H1 (cell line): ENCODE measurements around the gene SOHLH1. TPM values are rescaled to one million over a fixed set of nuclear protein-coding genes. Genes with fewer than 3 reads are reported as not detected.
A peak's percentile ranks its signal among the peaks of the same experiment; 100 is the strongest.

ENCODE experiments used
- CTCF ChIA-PET: fragments of 300-600 bp; sonication (Branson Sonifier 250); formaldehyde crosslinking; loops from one replicate; lab custom pipeline; 2021; ENCODE audit not compliant: partially characterized antibody; lab: Charles Lee
- POLR2A ChIA-PET: fragments of 300-600 bp; sonication (Branson Sonifier 250); formaldehyde crosslinking; loops from one replicate; lab custom pipeline; 2021; ENCODE audit warnings: inconsistent platforms; ENCODE audit not compliant: partially characterized antibody; lab: Charles Lee
- DNase-seq, 2 experiments: peaks; one replicate each; pipeline versions ENCODE4 v3.0.0 to v3.0.0-alpha.2; 2010 to 2022; ENCODE audit warnings: low spot score in 2 of 2, low read depth in 1 of 2, mixed read lengths in 1 of 2
- FAIRE-seq: peaks from 2 replicates; lab custom pipeline; 2011; peaks lifted over from hg19 to GRCh38; lab: Jason Lieb, UNC
- H2AFZ ChIP-seq: 2 replicates; pipeline ENCODE4 v1.8.1; 2012; ENCODE audit warnings: low read length, inconsistent platforms
- H2AK5ac ChIP-seq: 2 replicates; pipeline ENCODE4 v1.6.1; 2013; ENCODE audit warnings: low read depth, low read length
- H2BK120ac ChIP-seq: replicated peaks from 2 replicates; pipeline ENCODE3; 2013; ENCODE audit warnings: low read depth, low read length, inconsistent platforms
- H2BK12ac ChIP-seq: 2 replicates; pipeline ENCODE4 v1.6.1; 2013; ENCODE audit warnings: low read depth, low read length
- H2BK15ac ChIP-seq: 2 replicates; pipeline ENCODE4 v1.6.1; 2013; ENCODE audit warnings: low read length
- H2BK20ac ChIP-seq: 2 replicates; pipeline ENCODE4 v1.6.1; 2013; ENCODE audit warnings: low read length
- H2BK5ac ChIP-seq: 2 replicates; pipeline ENCODE4 v1.6.1; 2013; ENCODE audit warnings: low read depth, low read length
- H3K14ac ChIP-seq: 2 replicates; pipeline ENCODE4 v1.6.1; 2013; ENCODE audit warnings: inconsistent platforms; ENCODE audit not compliant: insufficient read length
- H3K18ac ChIP-seq: 2 replicates; pipeline ENCODE4 v1.6.1; 2013; ENCODE audit warnings: low read length; ENCODE audit errors: extremely low read depth
- H3K23ac ChIP-seq: 2 replicates; pipeline ENCODE4 v1.6.1; 2013; ENCODE audit warnings: inconsistent platforms; ENCODE audit not compliant: insufficient read length
- H3K23me2 ChIP-seq: 2 replicates; pipeline ENCODE4 v1.6.1; 2013; ENCODE audit warnings: low read depth, low read length
- H3K27ac ChIP-seq: 2 replicates; pipeline ENCODE4 v1.6.1; 2011; ENCODE audit warnings: low read depth, low read length, inconsistent platforms
- H3K27me3 ChIP-seq, 4 experiments: replicated peaks in 1 of 4; 1 replicate in 1 of 4; 2 replicates in 3 of 4; pipeline versions ENCODE4 v1.6.1 to v1.8.1; 2011 to 2013; ENCODE audit warnings: low read length in 3 of 4, mild to moderate bottlenecking in 3 of 4, inconsistent platforms in 2 of 4, mixed read lengths in 2 of 4, moderate library complexity in 1 of 4; ENCODE audit not compliant: control insufficient read depth in 3 of 4, insufficient read depth in 3 of 4; ENCODE audit errors: extremely low read depth in 1 of 4
- H3K36me3 ChIP-seq, 4 experiments: 2 replicates each; pipeline versions ENCODE4 v1.6.1 to v1.8.1; 2011 to 2013; ENCODE audit warnings: mild to moderate bottlenecking in 4 of 4, low read length in 3 of 4, moderate library complexity in 2 of 4, control low read depth in 1 of 4, inconsistent platforms in 1 of 4; ENCODE audit not compliant: insufficient read depth in 4 of 4, control insufficient read depth in 2 of 4
- H3K4ac ChIP-seq: replicated peaks from 2 replicates; pipeline ENCODE3; 2013; ENCODE audit warnings: low read length, low read depth, mixed read lengths, inconsistent platforms; ENCODE audit not compliant: insufficient read length
- H3K4me1 ChIP-seq, 4 experiments: replicated peaks in 1 of 4; 1 replicate in 1 of 4; 2 replicates in 3 of 4; pipeline versions ENCODE4 v1.6.1 to v1.8.1; 2011 to 2013; ENCODE audit warnings: low read length in 3 of 4, inconsistent platforms in 2 of 4, mixed read lengths in 1 of 4; ENCODE audit not compliant: insufficient read depth in 4 of 4, control insufficient read depth in 3 of 4
- H3K4me2 ChIP-seq, 2 experiments: 2 replicates each; pipeline versions ENCODE4 v1.6.1 to v1.8.1; 2011 to 2013; ENCODE audit warnings: low read depth in 2 of 2, low read length in 2 of 2, control low read depth in 1 of 2, inconsistent platforms in 1 of 2, mild to moderate bottlenecking in 1 of 2; ENCODE audit not compliant: insufficient read depth in 1 of 2
- H3K4me3 ChIP-seq, 4 experiments: fragments of 200-600, 300-600 bp in 1 of 4; sonication (generic), shearing (Covaris generic), sonication (Bioruptor Twin) in 1 of 4; 2 replicates each; pipeline versions ENCODE4 v1.5.1 to v1.8.1; 2011 to 2016; ENCODE audit warnings: low read length in 4 of 4, low read depth in 3 of 4, control low read depth in 2 of 4, inconsistent platforms in 2 of 4, mild to moderate bottlenecking in 2 of 4, mixed read lengths in 1 of 4, moderate library complexity in 1 of 4; ENCODE audit not compliant: insufficient read depth in 2 of 4; ENCODE audit errors: extremely low read depth in 1 of 4
- H3K56ac ChIP-seq: replicated peaks from 2 replicates; pipeline ENCODE3; 2013; ENCODE audit warnings: low read depth, mild to moderate bottlenecking, mixed read lengths, low read length, inconsistent platforms; ENCODE audit not compliant: insufficient read length
- H3K79me1 ChIP-seq: 2 replicates; pipeline ENCODE4 v1.6.1; 2013; ENCODE audit warnings: low read depth, low read length, control low read depth
- H3K79me2 ChIP-seq, 2 experiments: 2 replicates each; pipeline versions ENCODE4 v1.6.1 to v1.8.1; 2012 to 2013; ENCODE audit warnings: low read length in 2 of 2, mild to moderate bottlenecking in 2 of 2, inconsistent platforms in 1 of 2; ENCODE audit not compliant: insufficient read depth in 2 of 2, control insufficient read depth in 1 of 2
- H3K9ac ChIP-seq, 4 experiments: replicated peaks in 1 of 4; 1 replicate in 1 of 4; 2 replicates in 3 of 4; pipeline versions ENCODE4 v1.6.1 to v1.8.1; 2011 to 2013; ENCODE audit warnings: low read depth in 3 of 4, low read length in 3 of 4, control low read depth in 2 of 4, mild to moderate bottlenecking in 2 of 4, moderate library complexity in 2 of 4, inconsistent platforms in 1 of 4; ENCODE audit errors: extremely low read depth in 1 of 4
- H3K9me3 ChIP-seq, 2 experiments: 2 replicates each; pipeline versions ENCODE4 v1.6.1 to v1.8.1; 2012 to 2013; ENCODE audit warnings: mild to moderate bottlenecking in 2 of 2, moderate library complexity in 2 of 2, control low read depth in 1 of 2, inconsistent platforms in 1 of 2, low read depth in 1 of 2, low read length in 1 of 2, mixed read lengths in 1 of 2; ENCODE audit not compliant: insufficient read depth in 2 of 2
- H4K20me1 ChIP-seq, 2 experiments: replicated peaks in 1 of 2; 2 replicates each; pipeline versions ENCODE3 to v1.8.1; 2011 to 2013; ENCODE audit warnings: inconsistent platforms in 2 of 2, low read length in 2 of 2, mild to moderate bottlenecking in 1 of 2; ENCODE audit not compliant: insufficient read depth in 2 of 2, control insufficient read depth in 1 of 2
- H4K5ac ChIP-seq: 2 replicates; pipeline ENCODE4 v1.6.1; 2013; ENCODE audit warnings: low read length, low read depth, mixed read lengths, inconsistent platforms; ENCODE audit not compliant: insufficient read length
- H4K8ac ChIP-seq: 2 replicates; pipeline ENCODE4 v1.8.0; 2013; ENCODE audit warnings: mild to moderate bottlenecking, moderate library complexity, low read length, inconsistent platforms; ENCODE audit not compliant: insufficient read depth; ENCODE audit errors: extremely low read depth
- H4K91ac ChIP-seq: replicated peaks from 2 replicates; pipeline ENCODE3; 2013; ENCODE audit warnings: low read length, mixed read lengths, inconsistent platforms; ENCODE audit not compliant: insufficient read length
- CTBP2 ChIP-seq: IDR thresholded peaks from 2 replicates; pipeline ENCODE4 v1.7.0; 2011; ENCODE audit warnings: borderline replicate concordance, mild to moderate bottlenecking, moderate library complexity, mixed read lengths, low read length; ENCODE audit not compliant: insufficient read depth, insufficient read length
- PHF8 ChIP-seq: fragments of 200-600 bp; sonication (generic); conservative IDR thresholded peaks from 2 replicates; pipeline ENCODE4 v1.7.1; 2012; ENCODE audit warnings: low read depth, mild to moderate bottlenecking, inconsistent platforms, low read length, moderate library complexity
- RXRA ChIP-seq: IDR thresholded peaks from 2 replicates; pipeline ENCODE4 v1.6.1; 2011; ENCODE audit warnings: low read depth, mild to moderate bottlenecking, low read length, moderate library complexity; ENCODE audit not compliant: insufficient read depth
- SAP30 ChIP-seq: fragments of 300-600 bp; sonication (generic); IDR thresholded peaks from 2 replicates; pipeline ENCODE4 v1.7.1; 2012; ENCODE audit warnings: low read length, moderate library complexity, mild to moderate bottlenecking, inconsistent platforms; ENCODE audit not compliant: insufficient read depth, insufficient replicate concordance
- SRF ChIP-seq: IDR thresholded peaks from 2 replicates; pipeline ENCODE4 v1.6.1; 2011; ENCODE audit warnings: mild to moderate bottlenecking, low read depth, low read length, moderate library complexity
- WGBS, 2 experiments: shearing (Covaris generic) in 1 of 2; methylation state at CpG; one replicate each; pipeline versions ENCODE4 v1.1.6 to v1.1.7; 2013 to 2015; ENCODE audit warnings: low lambda C conversion rate in 2 of 2, mixed read lengths in 2 of 2, inconsistent platforms in 1 of 2, low coverage in 1 of 2, missing lambda C conversion rate in 1 of 2; ENCODE audit not compliant: insufficient replicate concordance in 2 of 2, insufficient coverage in 1 of 2, insufficient read length in 1 of 2; ENCODE audit errors: extremely low coverage in 1 of 2, missing lambda C conversion rate in 1 of 2; 5-methylcytosine and 5-hydroxymethylcytosine counted together
- polyA plus RNA-seq, 7 experiments: library from polyadenylated mRNA; depleted of rRNA in 3 of 7; stranded (reverse) in 5 of 7; unstranded in 2 of 7; fragments of >200 nt in 5 of 7; fragments of 200-250 nt in 2 of 7; gene quantifications; 1 replicate in 5 of 7; 2 replicates in 1 of 7; 4 replicates in 1 of 7; pipeline versions ENCODE4 v1.2.1 to v1.2.3, GENCODE V29; 2011 to 2013; ENCODE audit warnings: missing spikeins in 2 of 7, mixed read lengths in 2 of 7
- total RNA-seq: library from RNA; stranded (reverse); fragmentation: NEBNext Ultra II Directional; extraction: Animal tissue kit (Norgen Biotek cat#: 25700); gene quantifications from 2 replicates; pipeline ENCODE4 v1.2.1, GENCODE V29; 2021
- TF ChIP-seq, protein P1 (sequence below): IDR thresholded peaks from 2 replicates; pipeline ENCODE4 v1.6.1; 2012; ENCODE audit warnings: low read length, inconsistent platforms
- TF ChIP-seq, protein P2 (sequence below): IDR thresholded peaks from 2 replicates; pipeline ENCODE4 v1.6.1; 2012; ENCODE audit warnings: inconsistent platforms

SOHLH1 gene
- total and polyA plus RNA-seq, 2 of the 8 experiments (the other 6 are each of a cell fraction or from before 2014, with no cell fraction given), result 0.11 TPM; not detected in 1

DNA sequence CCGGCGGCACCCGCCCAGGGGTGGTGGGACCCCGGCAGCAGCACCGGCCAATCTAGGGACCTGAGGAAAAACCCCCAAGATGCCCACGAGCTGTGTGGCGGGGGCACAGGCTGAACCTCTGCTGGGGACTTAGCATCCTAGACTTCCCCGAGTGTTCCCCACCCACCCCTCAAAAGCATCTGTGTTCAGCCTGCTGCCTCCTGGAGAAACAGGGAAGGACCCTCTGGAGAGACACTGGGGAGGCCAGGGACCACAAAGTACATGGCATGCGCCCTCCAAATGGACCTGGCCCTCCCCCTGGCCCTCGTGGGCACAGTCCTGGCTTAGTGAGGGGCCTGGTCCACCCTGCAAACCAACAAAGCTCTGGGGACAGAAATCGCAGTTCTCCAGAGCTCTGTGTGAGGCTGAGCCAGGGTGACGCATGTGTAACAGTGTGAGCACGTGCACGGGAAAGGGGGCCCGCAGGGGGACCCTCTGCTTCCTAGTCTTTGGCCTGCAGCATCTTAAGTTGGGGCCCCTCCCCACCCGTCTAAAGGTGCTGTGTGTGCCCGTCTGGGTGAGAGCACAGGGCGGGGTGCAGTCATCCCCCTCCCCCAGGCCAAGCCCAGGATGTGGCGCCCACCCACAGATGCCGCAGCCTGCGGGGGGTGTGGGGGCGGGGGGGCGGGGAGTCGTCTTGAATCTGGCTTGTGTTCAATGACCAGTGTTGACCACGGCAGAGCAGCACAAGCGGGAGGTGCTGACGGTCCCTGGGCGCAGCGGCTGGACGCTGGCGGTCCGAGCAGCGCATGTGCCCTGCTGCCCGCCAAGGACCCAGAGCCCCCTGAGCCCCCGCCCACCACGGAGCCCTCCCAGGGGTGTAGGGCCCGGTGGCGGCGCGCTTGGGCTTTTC is 2.0 kb upstream of the SOHLH1 start:
- H3K4me3 ChIP-seq, result peak overlapping the region; percentile 30 to 62 (median 34); a peak in 5 of 8 replicates
- CTCF ChIA-PET, result interaction anchor here (0.8 to 2.3 kb wide), 5 partner anchors 8 to 91 kb away, joined by 3 to 12 read pairs (median 3); no protein-coding TSS in a partner anchor
- TF ChIP-seq, protein P1, sequence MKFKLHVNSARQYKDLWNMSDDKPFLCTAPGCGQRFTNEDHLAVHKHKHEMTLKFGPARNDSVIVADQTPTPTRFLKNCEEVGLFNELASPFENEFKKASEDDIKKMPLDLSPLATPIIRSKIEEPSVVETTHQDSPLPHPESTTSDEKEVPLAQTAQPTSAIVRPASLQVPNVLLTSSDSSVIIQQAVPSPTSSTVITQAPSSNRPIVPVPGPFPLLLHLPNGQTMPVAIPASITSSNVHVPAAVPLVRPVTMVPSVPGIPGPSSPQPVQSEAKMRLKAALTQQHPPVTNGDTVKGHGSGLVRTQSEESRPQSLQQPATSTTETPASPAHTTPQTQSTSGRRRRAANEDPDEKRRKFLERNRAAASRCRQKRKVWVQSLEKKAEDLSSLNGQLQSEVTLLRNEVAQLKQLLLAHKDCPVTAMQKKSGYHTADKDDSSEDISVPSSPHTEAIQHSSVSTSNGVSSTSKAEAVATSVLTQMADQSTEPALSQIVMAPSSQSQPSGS, result no peak
- TF ChIP-seq RXRA (no peak), SAP30 (no peak), PHF8 (no peak), CTBP2 (no peak), SRF (no peak)
- TF ChIP-seq, protein P2, sequence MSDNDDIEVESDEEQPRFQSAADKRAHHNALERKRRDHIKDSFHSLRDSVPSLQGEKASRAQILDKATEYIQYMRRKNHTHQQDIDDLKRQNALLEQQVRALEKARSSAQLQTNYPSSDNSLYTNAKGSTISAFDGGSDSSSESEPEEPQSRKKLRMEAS, result 0 out of 2 replicates have a peak, but pooled peaks have one; percentile 5

More for the DNA sequence above, 2.0 kb upstream of the SOHLH1 start:
- Histone ChIP-seq H2BK12ac (0 out of 2 replicates have a peak overlapping the region, but pooled peaks have one; percentile 17), H2BK20ac (no peak overlapping the region), H4K20me1 (peaks cover 0 to 2% of the 10 kb centered on the region in 2 experiments), H2BK5ac (no peak overlapping the region), H3K14ac (no peak overlapping the region), H2BK120ac (no peak overlapping the region), H3K79me2 (no peaks in the 10 kb centered on the region), H3K56ac (no peak overlapping the region), H3K9ac (no peak overlapping the region; a peak in 1 of 7 replicates), H3K36me3 (no peaks in the 10 kb centered on the region), H3K18ac (no peak overlapping the region; the same call in 1 of the 2 replicates), H3K27me3 (peaks cover 0 to 14% (median 4%) of the 10 kb centered on the region in 4 experiments; a peak in 4 of 7 replicates), H4K8ac (peak overlapping the region; percentile 54), H3K4ac (no peak overlapping the region), H2BK15ac (no peak overlapping the region), H3K4me1 (peaks cover 0 to 15% (median under 1%) of the 10 kb centered on the region in 4 experiments; a peak in 2 of 7 replicates), H3K23me2 (peaks cover 3% of the 10 kb centered on the region; the same call in 1 of the 2 replicates), H3K4me2 (peak overlapping the region; percentile 40 to 69), H2AFZ (no peak overlapping the region; the same call in 1 of the 2 replicates), H3K79me1 (no peaks in the 10 kb centered on the region), H4K91ac (no peak overlapping the region), H3K9me3 (no peaks in the 10 kb centered on the region), H3K23ac (no peak overlapping the region), H4K5ac (peak overlapping the region; percentile 10), H3K27ac (no peak overlapping the region), H2AK5ac (no peak overlapping the region)
- FAIRE-seq (no peak), DNase-seq (no peak)
- 70% methylated on average over 16 of the region's 40 CpGs; no CpG with 5 or more reads in 1 of the 2 experiments for WGBS, 2 experiments
- POLR2A ChIA-PET, result interaction anchor here (0.8 kb wide), 1 partner anchor 89 kb away, joined by 3 read pairs; no protein-coding TSS in a partner anchor
